D341Med (cell line): Measurements from ENCODE around the gene ANKFY1.
"Not testable (repeated sequence)": the region's sequence is repeated elsewhere in the genome, so short reads cannot be mapped to it uniquely, and the experiment has no call there.

ENCODE experiments used
- DNase-seq: peaks from one replicate; pipeline ENCODE4 v3.0.0; 2012; ENCODE audit warnings: low spot score

The ANKFY1 gene

DNA sequence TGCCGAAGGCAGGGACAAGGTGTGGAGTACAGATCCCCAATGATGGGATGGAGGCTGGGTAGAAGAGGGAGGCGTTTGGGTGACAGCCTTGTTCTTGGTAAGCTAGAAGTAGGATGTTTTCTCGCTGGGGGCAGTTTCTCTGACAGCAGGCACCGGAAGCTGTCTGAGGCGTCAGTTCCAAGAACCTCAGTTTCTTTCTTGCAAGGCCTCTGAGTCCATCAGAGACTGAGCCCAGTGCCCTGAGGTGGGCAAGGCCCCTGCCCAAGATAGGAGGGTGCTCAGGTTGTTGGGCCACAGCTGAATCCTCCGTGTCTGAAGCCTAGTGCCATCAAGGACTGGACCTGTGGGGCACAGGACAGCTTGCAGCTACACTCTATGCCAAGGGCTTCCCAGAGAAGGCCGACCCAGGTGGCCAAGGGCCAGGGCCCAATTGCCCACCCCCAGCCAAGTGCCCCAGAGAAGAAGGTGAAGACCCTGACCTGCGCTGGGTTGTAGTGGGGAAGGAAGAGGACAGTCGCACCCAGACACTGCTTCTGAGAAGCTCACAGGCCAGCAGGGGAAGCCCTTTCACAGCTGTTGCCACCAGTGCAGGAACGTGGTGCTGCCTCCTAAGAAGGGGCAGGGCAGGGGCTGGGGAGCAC, 107.7 kb downstream of the ANKFY1 start:
- no peak for DNase-seq

DNA sequence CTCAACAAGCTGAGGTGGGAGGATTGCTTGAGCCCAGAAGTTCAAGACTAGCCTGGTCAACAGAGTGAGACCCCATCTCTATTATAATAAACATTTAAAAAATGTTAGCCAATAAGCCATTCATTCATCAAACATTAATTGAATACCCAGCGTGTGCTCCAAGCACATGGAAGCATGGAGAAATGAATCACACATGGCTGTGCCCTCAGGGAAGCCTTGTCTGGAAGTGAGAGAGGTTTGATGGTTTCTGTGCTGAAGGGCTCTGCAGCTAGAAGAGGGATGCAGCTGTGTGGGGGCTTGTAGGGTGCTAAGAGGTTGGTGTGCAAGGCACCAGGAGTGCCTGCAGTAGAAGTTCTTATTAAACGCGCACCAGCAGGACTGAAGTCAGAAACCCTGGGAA, 109.6 kb downstream of the ANKFY1 start:
- DNase-seq, result no peak

DNA sequence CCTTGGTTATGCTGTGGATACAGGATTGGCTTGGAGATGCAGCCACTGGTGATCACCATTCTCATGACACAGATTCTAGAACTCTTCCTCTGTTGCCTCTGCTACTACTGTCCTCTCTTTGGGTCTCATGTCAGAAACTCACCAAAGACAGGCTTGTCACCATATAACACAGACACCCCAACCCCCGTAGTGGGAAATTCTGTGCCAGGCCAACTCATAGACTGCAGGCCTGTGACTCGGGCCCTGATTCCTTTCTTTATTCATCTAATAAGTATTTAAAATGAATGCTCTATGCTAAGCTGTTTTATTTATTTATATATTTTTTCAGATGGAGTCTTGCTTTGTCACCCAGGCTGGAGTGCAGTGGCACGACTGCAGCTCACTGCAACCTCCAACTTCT, 111.3 kb downstream of the ANKFY1 start:
- DNase-seq, result no peak

DNA sequence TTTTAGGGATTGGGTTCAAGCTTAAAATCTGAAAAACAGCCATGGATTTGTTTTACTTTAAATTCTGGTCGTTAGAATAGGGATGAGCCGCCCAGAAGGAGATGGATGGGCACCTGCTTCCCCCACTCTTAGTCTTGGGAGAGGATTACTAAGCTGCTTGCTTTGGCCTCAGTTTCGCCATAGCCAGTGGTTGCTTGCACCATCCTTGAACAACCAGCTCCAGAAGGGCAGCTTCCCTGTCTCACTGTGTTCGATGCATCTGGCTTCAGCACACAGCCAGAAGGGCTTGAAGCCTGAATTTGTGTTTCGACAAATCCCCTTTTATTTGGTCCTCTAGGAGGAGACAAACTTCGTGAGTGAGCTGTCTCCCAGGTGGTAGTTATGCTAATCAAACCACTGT, 113.7 kb downstream of the ANKFY1 start:
- DNase-seq, result no peak

DNA sequence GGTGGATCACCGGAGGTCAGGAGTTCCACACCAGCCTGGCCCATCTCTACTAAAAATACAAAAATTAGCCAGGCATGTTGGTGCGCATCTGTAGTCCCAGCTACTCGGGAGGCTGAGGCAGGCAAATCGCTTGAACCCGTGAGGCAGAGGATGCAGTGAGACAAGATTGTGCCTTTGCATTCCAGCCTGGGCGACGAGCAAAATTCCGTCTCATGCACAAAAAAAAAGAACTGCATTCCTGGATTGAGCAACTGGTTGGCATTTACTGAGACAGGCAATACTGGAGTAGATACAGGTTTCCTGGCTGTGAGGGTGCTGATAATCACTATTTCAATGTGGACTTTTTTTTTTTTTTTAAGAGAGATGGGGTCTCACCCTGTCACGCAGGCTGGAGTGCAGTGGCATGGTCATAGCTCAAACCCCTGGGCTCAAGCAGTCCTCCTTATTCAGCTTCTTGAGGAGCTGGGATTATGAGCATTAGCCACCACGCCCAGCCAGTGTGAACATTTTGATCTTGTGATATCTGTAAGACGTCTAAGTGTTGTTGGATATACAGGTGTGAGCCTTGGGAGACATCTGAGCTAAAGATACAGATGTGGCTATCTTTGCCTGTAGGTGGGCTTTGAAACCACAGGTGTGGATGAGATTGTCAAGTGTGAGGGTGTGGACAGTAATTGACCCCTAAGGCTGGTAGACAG, 115.0 kb downstream of the ANKFY1 start:
- DNase-seq, result no peak

DNA sequence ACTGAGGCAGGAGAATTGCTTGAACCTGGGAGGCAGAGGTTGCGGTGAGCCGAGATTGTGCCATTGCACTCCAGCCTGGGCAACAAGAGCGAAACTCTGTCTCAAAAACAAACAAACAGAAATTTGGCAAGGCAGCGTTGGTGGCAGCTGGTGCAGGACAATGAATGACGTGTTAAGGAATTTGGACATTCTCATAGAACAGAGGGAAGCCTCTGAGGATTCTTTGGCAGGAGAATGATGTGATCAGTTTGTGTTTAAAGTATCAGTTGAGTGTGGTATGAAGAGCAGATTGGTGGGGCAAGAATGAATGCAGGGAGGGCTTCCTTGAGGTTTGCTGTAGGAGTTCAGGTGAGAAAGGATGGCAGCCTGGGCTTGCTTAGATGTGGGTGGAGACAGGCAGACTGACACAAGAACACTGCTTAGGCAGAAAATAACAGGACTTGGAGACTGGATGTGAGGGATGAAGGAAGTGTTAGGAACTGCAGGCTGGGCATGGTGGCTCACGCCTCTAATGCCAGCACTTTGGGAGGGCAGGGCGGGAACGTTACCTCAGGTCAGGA, 115.9 kb downstream of the ANKFY1 start:
- DNase-seq, result no peak

DNA sequence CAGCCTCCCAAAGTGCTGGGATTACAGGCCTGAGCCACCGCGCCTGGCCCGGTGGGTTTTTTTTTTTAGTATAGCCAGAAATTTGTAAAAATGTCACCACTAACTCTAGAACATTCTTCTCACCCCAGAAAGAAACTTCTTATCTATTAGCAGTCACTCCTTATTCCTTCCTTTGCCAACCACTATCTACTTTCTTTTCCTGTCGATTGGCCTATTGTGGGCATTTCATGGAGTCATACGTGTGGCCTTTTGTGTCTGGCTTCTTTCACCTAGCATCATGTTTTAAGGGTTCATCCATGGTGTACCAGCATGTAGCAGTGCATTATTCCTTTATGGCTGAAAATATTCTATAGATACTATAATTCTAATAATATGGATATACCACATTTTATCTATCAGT, 117.1 kb downstream of the ANKFY1 start:
- DNase-seq, result no peak

DNA sequence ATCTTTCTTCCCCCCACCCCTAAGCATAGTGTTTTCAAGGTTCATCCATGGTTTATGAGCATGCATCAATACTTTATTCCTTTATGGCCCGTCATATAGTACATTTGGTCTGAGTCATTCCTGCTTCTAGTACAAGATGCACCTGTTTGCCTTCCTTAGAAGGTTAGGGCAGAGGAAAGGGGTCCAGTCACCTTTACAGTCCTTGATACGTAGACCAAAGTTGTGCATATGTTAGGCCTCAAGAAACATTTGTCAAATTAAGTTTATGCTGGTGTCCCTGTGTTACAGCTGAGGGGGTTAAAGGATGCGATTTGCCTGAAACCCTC, 119.4 kb downstream of the ANKFY1 start:
- DNase-seq, result no peak

DNA sequence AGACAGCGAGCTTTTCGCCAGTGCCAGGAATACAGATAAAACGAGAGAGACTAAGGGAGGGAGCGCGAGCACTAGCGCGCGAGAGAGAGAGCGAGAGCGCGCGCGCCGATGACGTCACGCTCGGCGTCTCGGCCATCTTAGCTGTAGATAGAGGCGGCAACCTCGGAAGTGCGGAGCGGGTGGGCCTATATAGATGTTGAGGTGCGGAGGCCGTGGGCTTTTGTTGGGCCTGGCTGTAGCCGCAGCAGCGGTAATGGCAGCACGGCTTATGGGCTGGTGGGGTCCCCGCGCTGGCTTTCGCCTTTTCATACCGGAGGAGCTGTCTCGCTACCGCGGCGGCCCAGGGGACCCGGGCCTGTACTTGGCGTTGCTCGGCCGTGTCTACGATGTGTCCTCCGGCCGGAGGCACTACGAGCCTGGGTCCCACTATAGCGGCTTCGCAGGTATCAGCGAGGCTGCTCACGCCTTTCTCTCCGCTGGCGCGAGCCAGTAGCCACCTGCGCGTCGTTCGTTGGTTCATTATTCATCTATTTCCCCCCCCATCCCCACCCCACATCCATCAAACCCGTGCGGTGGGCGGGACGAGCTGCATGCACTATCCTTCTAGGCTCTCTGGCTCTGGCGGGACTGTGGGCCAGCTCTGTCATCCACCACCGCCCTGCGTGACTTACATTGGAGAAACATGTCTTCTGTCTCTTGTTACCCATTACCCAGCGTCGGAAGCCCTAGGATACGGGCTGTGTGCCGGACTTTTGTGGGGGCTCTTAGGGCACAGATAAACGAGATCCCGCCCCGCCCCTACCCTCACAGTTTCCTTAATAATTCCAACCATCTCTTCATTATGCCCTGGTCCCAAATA, 120.0 kb downstream of the ANKFY1 start:
- peak; percentile 84 for DNase-seq

DNA sequence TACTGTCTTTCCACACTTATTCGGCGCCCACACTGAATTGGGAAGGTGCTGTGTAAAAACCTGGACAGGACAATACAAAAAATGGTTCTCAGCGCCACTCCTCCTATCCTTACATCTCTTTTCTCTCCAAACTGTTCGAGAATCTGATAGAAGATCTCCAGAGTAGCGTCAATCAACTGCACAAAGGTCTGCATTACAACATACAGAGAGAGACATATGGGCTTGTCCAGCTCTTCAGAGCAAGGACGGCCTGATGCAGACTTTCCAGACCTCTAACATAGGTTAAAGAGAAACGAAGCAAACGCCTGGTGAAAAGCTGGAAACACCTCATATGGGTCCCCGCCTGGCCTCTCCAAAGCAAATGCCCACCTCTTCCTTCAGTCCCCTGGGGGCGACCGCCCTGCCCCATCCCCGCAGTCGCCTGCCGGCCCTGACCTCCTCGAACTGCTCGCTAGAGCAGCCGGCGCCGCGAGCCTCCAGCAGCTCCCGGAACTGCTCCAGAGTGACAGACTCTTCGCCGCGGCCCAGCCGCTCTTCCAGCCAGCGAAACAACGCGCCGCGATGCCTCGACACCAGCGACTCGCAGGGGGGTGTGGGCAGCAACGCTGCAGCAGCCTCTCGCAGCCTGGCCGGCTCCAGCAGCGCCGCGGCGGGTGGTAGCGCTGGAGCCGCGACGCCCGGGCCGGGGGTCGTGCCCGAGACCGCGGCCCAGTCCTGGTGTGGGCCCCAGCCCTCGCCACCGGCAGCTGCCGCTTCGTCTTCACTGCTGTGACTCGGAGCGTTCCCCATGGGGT, 121.5 kb downstream of the ANKFY1 start:
- DNase-seq, result peak; percentile 39

DNA sequence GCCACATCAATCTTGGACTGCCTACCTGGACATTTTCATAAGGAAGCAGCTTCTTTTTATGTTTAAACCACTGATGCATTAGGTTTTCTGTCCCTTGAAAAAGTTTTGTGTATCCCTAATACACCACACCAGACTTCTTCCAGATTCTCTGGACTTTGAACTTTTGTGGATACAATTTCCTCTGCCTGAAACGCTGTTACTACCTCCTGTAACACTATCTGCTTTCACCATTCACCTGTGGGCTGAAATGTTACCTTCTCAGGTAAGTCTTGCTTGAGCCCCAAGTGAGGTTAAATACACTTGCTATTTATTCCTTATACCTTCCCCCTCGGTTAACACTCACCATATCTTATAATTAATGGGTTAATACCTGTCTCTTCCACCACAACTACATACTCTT, 123.7 kb downstream of the ANKFY1 start:
- DNase-seq, result no peak

DNA sequence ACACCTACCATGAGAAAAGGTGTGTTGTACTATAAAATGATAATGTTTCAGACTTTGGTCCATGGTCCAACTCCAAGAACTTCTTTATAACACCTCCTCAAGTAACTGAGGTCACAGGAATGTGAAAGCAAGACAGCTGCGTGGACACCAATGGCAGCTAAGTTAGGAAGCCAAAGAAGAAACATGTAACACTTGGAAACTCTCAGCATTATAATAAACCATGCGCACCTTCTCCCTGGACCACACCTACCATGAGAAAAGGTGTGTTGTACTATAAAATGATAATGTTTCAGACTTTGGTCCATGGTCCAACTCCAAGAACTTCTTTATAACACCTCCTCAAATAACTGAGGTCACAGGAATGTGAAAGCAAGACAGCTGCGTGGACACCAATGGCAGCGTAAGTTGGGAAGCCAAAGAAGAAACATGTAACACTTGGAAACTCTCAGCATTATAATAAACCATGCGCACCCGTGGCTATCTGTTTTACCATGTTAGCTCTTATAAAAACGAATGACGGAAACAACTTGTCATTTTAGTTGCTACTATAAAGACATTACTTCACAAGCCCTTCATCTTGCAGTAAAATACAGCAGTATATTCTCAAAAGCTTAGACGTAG, 124.8 kb downstream of the ANKFY1 start:
- DNase-seq, result not testable (repeated sequence)

DNA sequence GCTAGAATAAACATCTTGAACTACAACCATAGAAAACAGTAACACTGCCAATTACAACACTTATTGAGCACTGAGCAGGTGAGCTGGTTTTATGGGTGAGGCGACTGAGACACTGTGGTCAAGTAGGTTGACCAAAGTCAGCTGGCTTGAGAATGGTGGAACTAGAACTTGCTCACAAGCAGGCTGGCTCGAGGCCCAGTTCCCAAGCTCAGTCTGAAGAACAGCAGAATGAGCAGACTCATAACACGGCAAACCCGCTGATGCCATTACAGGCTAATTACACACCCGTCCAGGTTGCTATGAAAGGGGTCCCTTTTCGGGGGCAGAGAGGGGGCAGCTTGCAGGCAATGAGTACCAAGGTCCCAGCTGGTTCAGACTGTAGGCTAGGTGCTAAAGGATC, 127.4 kb downstream of the ANKFY1 start:
- no peak for DNase-seq

DNA sequence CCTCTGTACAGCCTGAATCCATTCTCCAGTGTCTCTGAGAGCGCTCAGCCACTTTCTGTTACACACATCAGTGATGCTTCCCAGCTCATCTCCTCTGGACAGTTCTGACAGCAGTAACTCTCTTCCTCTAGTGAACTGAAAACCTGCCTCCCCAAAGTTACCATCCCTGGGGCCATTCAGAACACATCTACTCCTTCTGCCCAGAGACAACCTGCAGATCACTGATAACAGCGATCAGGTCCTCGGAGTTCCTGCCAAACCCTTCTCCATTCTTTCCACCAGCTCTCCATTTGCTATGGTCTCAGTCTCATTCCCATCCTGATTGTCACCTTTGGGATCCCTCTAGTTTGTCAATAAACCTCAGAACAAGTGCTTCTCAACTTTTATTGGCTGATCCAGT, 128.3 kb downstream of the ANKFY1 start:
- no peak for DNase-seq

DNA sequence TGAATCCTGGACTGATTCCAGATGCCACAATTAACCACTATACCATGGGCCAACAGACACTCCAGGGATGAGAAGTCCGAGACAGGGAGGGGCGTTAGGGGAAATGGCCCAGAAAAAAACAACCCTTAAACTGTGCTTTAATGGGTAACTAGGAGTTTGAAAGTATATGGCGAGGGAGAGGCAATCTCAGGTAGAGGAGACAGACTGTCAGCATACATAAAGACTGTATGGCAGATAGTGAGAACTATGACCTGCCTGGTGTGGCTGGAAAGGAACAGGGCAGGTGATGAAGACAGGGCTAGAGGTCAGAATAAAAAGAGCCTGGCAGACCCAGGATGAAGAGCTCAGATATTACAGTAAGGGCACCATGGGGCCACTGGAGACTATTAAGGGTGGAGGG, 129.1 kb downstream of the ANKFY1 start:
- DNase-seq, result no peak

DNA sequence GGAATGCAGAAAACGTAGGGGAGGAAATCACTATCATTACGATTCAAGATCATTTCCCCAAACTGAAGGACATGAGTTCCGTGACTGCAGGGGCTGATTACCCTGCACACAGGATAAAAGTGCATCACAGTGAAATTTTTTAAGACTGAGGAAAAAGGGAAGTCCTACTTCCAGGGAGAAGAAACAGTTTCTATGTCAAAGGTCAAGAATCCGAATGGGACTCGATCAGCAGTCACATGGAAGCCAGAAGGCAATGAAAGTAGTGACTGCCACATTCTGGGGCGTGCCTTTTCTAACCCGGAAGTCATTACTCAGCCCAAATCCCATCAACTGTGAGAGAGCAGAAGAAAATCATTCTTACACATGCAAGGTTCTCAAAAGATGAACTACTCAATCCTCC, 133.1 kb downstream of the ANKFY1 start:
- DNase-seq, result no peak

DNA sequence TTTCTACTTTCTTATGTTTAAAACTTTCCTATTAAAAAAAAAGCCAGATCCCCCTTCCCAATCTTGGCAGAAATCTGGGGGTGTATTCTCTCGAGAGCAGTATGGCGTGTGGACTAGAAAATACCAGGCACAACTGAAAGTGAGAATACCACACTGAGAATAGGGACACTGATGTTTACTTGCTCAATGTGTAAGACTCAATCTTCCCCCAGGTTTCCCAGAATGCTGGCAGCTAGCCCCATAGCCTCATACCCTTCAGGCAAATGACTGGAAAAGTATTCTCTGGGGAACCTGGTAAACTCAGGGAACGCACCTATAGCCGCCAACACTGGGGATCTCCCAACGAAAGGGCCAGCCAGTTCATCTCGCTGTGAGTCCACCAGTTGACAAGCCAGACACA, 136.2 kb downstream of the ANKFY1 start:
- DNase-seq, result no peak

DNA sequence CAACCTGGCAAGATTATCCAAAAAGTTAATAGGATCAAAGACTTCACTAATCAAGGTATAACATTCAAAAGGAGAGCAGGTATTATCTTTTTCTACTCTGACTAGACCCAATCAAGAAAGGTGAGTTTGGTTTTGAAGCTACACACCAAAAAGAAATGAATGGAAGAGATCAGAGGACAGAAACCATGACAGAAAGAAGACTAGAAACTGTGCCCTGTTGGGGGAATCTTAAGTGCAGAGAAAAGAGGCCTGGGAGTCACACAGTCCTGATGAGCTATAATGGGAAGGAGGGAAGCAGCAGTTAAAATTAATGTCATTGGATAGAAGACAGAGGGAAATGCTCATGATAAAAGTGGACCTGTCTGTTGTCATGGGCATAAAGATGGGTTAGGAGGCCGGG, 138.2 kb downstream of the ANKFY1 start:
- DNase-seq, result no peak

DNA sequence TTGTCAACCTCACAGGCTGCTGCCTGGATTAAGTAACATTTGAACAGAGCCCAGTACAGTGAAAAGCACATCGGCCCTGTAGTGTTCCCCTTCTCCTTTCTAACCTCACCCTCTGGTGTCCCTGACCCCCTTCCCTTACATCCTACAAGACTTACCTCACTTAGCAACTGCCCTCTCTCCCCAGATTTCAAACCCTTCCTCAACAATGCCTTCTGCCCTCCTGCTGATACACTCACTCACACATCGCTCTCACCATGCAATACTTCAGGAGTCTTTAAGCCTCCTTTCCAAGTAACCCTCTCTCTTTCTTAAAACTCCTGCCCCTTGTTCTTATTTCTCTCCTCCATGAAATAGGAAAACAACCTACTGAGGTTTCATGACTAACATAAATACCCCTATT, 138.8 kb downstream of the ANKFY1 start:
- DNase-seq, result no peak

DNA sequence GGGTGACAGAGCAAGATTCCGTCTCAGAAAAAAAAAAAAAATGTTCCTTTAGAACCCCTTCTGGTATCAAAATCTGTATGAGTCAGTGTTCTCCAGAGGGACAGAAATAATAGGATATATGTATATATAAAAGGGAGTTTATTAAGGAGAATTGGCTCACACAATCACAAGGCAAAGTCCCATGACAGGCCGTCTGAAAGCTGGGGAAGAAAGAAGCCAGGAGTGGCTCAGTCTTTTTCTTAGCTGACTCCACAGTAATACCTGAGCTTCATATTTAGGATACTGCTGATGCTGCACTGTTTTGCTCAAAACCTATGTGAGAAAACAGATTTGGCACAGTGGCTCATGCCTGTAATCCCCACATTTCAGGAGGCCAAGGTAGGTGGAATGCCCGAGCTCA, 143.4 kb downstream of the ANKFY1 start:
- no peak for DNase-seq

DNA sequence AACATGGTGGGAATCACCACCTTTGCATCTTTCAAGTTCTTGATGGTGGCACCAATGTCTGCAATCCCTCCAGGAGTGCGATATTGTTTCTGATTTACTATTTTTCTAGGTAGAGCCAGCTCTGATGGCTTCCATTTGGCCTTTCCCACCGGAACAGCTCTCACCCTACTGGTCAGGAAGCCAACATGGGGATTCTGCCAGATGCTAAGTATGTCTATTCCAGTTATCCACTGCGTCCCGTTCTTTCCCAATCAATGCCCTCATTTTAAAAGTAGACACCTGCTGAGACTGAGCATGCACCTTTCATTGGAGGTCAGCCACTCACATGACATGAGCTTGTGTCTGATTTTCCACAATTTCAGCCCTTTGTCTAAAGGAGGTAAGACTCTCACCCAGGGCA, 144.5 kb downstream of the ANKFY1 start:
- DNase-seq, result no peak
